Measurements from ENCODE around the gene SAE1. TPM values are rescaled to one million over a fixed set of nuclear protein-coding genes. Genes with fewer than 3 reads are reported as not detected.
A peak's percentile ranks its signal among the peaks of the same experiment; 100 is the strongest.

Gene SAE1
- total and polyA plus RNA-seq, 8 donors, result 67.7 to 125 (median 93.4) TPM

- Histone ChIP-seq H3K27me3 (no peaks in the 10 kb centered on the region), H3K4me3 (peak overlapping the region; percentile 79 to 83), H3K9me3 (no peaks in the 10 kb centered on the region), H3K36me3 (peaks cover 0 to 6% of the 10 kb centered on the region in 2 donors), H3K4me1 (peaks cover 22 to 50% of the 10 kb centered on the region in 2 donors), H3K27ac (peak overlapping the region; percentile 100)
- ATAC-seq, result no peak
- TF ChIP-seq CTCF (IDR thresholded peaks at IDR 0.05), result no peak
- DNase-seq, result peak in 2 of 4 donors; percentile 44 to 81
- intact Hi-C loops (cut with DNase I), result no loop called here
These were observed 19.5 kb upstream of the SAE1 start for GRCh38 chr19:47111006-47111621.

- H3K27me3 ChIP-seq, result no peaks in the 10 kb centered on the region
- intact Hi-C loops (cut with DNase I), result no loop called here
- H3K4me1 ChIP-seq, result peaks cover 21 to 44% of the 10 kb centered on the region in 2 donors
These were observed 18.9 kb upstream of the SAE1 start for GRCh38 chr19:47111682-47112165.

GRCh38 chr19:47112166-47112996 lies 18.3 kb upstream of the SAE1 start:
- intact Hi-C loops (cut with DNase I), result no loop called here
- no peaks in the 10 kb centered on the region for H3K9me3 ChIP-seq
- peak; percentile 85 to 97 (median 92) for DNase-seq
- peak overlapping the region; percentile 79 to 83 for H3K4me3 ChIP-seq
- H3K4me1 ChIP-seq, result peaks cover 17 to 38% of the 10 kb centered on the region in 2 donors
- no peaks in the 10 kb centered on the region for H3K27me3 ChIP-seq
- TF ChIP-seq CTCF (IDR thresholded peaks at IDR 0.05), result no peak
- ATAC-seq, result peak; percentile 60
- H3K36me3 ChIP-seq, result peaks cover 0 to 6% of the 10 kb centered on the region in 2 donors
- H3K27ac ChIP-seq, result peak overlapping the region; percentile 100

More at GRCh38 chr19:47111682-47112165, 18.9 kb upstream of the SAE1 start:
- Histone ChIP-seq H3K27ac (peak overlapping the region; percentile 100), H3K36me3 (peaks cover 0 to 6% of the 10 kb centered on the region in 2 donors), H3K9me3 (no peaks in the 10 kb centered on the region), H3K4me3 (peak overlapping the region; percentile 79 to 83)
- DNase-seq, result no peak
- no peak for ATAC-seq
- no peak for TF ChIP-seq CTCF (IDR thresholded peaks at IDR 0.05)

- H3K4me1 ChIP-seq, result peaks cover 12 to 29% of the 10 kb centered on the region in 2 donors
- H3K36me3 ChIP-seq, result peaks cover 0 to 6% of the 10 kb centered on the region in 2 donors
- no peaks in the 10 kb centered on the region for H3K27me3 ChIP-seq
- ATAC-seq (peak; percentile 93), DNase-seq (peak; percentile 99 to 100 (median 99))
- intact Hi-C loops (cut with DNase I), result no loop called here
- no peak for TF ChIP-seq CTCF (IDR thresholded peaks at IDR 0.05)
- H3K27ac ChIP-seq, result peak within 1 kb of the TSS; percentile 100
- H3K9me3 ChIP-seq, result no peaks in the 10 kb centered on the region
- peak within 1 kb of the TSS; percentile 79 to 83 for H3K4me3 ChIP-seq
These were observed 17.4 kb upstream of the SAE1 start, which contains the start of gene ZC3H4 for GRCh38 chr19:47112997-47113849. Gene ZC3H4 (minus strand): TSS chr19:47113776. CDS start chr19:47112584, 1,192 bp downstream.
